CD4-positive, alpha-beta memory T cell (primary cell): ENCODE results near the gene NCF4. TPM values are rescaled to one million over a fixed set of nuclear protein-coding genes. Genes with fewer than 3 reads are reported as not detected.

Experiments
- CTCF ChIA-PET: fragments of 350-600 bp; sonication (Branson Sonifier 250); formaldehyde crosslinking; loops from one replicate; lab custom pipeline; 2021; ENCODE audit warnings: inconsistent platforms; ENCODE audit not compliant: partially characterized antibody; lab: Charles Lee
- POLR2A ChIA-PET: fragments of 350-600 bp; sonication (Branson Sonifier 250); formaldehyde crosslinking; loops from one replicate; lab custom pipeline; 2021; ENCODE audit not compliant: partially characterized antibody; lab: Charles Lee
- DNase-seq, 5 donors: peaks; one replicate each; pipeline versions ENCODE4 v3.0.0 to v3.0.0-alpha.2; 2020 to 2022; ENCODE audit warnings: mixed read lengths in 1 of 5
- H3K27ac ChIP-seq: one replicate; pipeline ENCODE4 v1.7.0; 2013; ENCODE audit warnings: low read depth, low read length
- H3K27me3 ChIP-seq: 2 replicates; pipeline ENCODE4 v1.7.0; 2013; ENCODE audit warnings: mild to moderate bottlenecking, low read length, moderate library complexity; ENCODE audit not compliant: insufficient read depth
- H3K36me3 ChIP-seq: 2 replicates; pipeline ENCODE4 v1.7.0; 2013; ENCODE audit warnings: mild to moderate bottlenecking, low read length, moderate library complexity; ENCODE audit not compliant: insufficient read depth
- H3K4me1 ChIP-seq: 2 replicates; pipeline ENCODE4 v1.7.0; 2013; ENCODE audit warnings: mild to moderate bottlenecking, low read length, moderate library complexity; ENCODE audit not compliant: insufficient read depth
- H3K4me3 ChIP-seq, 2 donors: one replicate each; pipeline ENCODE4 v1.7.0; 2013; ENCODE audit warnings: low read length in 2 of 2, mild to moderate bottlenecking in 1 of 2
- H3K9me3 ChIP-seq, 2 donors: one replicate each; pipeline ENCODE4 v1.7.0; 2013; ENCODE audit warnings: low read length in 2 of 2, control low read depth in 1 of 2; ENCODE audit not compliant: control insufficient read depth in 1 of 2
- H3K27ac Mint-ChIP-seq, 7 donors: one replicate each; pipeline ENCODE4 v1.8.0; 2020 to 2021; ENCODE audit warnings: mixed read lengths in 7 of 7, mild to moderate bottlenecking in 6 of 7, inconsistent platforms in 3 of 7, moderate library complexity in 3 of 7
- H3K27me3 Mint-ChIP-seq, 2 donors: one replicate each; pipeline ENCODE4 v1.8.0; 2020 to 2021; ENCODE audit warnings: mixed read lengths in 2 of 2
- H3K36me3 Mint-ChIP-seq, 2 donors: one replicate each; pipeline ENCODE4 v1.8.0; 2020 to 2021; ENCODE audit warnings: mixed read lengths in 2 of 2, inconsistent platforms in 1 of 2, mild to moderate bottlenecking in 1 of 2
- H3K4me1 Mint-ChIP-seq, 4 donors: one replicate each; pipeline ENCODE4 v1.8.0; 2020 to 2021; ENCODE audit warnings: mixed read lengths in 4 of 4, mild to moderate bottlenecking in 1 of 4
- H3K4me3 Mint-ChIP-seq, 8 donors: one replicate each; pipeline ENCODE4 v1.8.0; 2020 to 2021; ENCODE audit warnings: mixed read lengths in 8 of 8, mild to moderate bottlenecking in 7 of 8, moderate library complexity in 6 of 8, inconsistent platforms in 3 of 8
- H3K9me3 Mint-ChIP-seq, 8 donors: one replicate each; pipeline ENCODE4 v1.8.0; 2020 to 2021; ENCODE audit warnings: mixed read lengths in 8 of 8, mild to moderate bottlenecking in 5 of 8, inconsistent platforms in 3 of 8, moderate library complexity in 1 of 8
- intact Hi-C: fragments of 100-400 bp; cut with micrococcal nuclease; formaldehyde crosslinking; loops from one replicate; pipeline ENCODE4 v1.15.1; 2023
- polyA plus RNA-seq, 2 donors: library from polyadenylated mRNA; unstranded; fragments of 300-500 nt; fragmentation: Illumina TruSeq; gene quantifications; one replicate each; pipeline ENCODE4 v1.2.3, GENCODE V29; 2021
- total RNA-seq, 2 experiments: library from RNA; stranded (reverse); gene quantifications; one replicate each; pipeline ENCODE4 v1.2.3, GENCODE V29; 2021

NCF4 gene
- total and polyA plus RNA-seq, 4 experiments from 2014 or later: 16.6 to 28.0 (median 22.1) TPM

DNA sequence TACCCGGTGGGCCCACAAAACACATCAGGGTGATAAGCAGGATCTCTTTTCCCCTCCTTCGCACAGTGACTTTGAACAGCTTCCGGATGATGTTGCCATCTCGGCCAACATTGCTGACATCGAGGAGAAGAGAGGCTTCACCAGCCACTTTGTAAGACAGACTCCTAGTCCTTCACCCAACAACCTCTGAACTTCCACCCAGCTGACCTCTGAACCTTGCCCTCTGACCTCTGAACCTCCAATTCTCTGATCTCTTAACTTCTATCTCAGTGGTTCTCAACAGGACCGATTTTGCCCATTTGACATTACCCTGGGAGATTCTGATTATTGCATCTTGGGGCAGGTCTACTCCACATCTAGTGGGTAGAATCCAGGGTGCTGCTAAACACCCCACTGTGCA is 3.2 kb downstream of the NCF4 start:
- ChIA-PET CTCF (interaction anchor here (1.1 to 3.6 kb wide), 2 partner anchors 7 to 10 kb away, joined by 5 to 22 read pairs; no protein-coding TSS in a partner anchor), POLR2A (no interaction called here)
- Mint-ChIP-seq H3K27ac (no peak overlapping the region), H3K4me3 (peak overlapping the region in 1 of 8 donors; percentile 47), H3K27me3 (no peaks in the 10 kb centered on the region), H3K36me3 (peaks cover 21 to 30% of the 10 kb centered on the region in 2 donors), H3K9me3 (no peaks in the 10 kb centered on the region), H3K4me1 (peaks cover 10 to 29% (median 19%) of the 10 kb centered on the region in 4 donors)
- Histone ChIP-seq H3K9me3 (no peaks in the 10 kb centered on the region), H3K4me1 (peaks cover 28% of the 10 kb centered on the region), H3K27ac (no peak overlapping the region), H3K36me3 (peaks cover 7% of the 10 kb centered on the region), H3K27me3 (no peaks in the 10 kb centered on the region), H3K4me3 (no peak overlapping the region)
- intact Hi-C loops: no loop called here
- DNase-seq: no peak

DNA sequence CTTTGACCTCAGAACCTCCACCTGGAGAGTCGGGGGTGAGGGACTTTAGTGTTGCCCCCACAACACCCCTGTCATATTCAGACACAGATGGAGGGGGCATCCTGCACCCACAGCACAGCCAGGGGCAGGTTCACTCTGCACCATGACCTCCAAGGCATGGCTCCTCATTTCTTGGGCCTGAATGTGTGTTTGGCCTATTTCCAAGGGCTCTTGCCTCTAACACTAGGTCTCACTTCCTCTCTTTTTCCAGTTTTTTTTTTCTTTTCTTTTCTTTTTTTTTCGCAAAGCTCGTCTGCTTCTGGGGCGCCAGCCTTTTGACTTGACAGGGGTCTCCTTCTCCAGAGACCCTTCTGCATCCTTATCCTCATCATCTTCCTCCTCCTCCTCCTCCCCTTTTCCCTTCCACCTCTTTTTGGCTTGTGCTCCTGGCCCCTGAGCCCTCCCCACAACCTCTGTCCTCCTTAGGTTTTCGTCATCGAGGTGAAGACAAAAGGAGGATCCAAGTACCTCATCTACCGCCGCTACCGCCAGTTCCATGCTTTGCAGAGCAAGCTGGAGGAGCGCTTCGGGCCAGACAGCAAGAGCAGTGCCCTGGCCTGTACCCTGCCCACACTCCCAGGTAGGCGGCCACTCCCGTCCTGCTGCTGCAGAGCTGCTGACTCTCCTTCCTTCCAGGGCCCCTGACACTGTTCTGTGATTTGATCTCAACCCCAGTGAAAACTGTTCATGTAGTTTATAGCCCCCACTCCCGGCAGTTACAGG is 3.8 kb downstream of the NCF4 start:
- intact Hi-C loops: no loop called here
- Mint-ChIP-seq H3K36me3 (peaks cover 21 to 30% of the 10 kb centered on the region in 2 donors), H3K4me3 (no peak overlapping the region)

DNA sequence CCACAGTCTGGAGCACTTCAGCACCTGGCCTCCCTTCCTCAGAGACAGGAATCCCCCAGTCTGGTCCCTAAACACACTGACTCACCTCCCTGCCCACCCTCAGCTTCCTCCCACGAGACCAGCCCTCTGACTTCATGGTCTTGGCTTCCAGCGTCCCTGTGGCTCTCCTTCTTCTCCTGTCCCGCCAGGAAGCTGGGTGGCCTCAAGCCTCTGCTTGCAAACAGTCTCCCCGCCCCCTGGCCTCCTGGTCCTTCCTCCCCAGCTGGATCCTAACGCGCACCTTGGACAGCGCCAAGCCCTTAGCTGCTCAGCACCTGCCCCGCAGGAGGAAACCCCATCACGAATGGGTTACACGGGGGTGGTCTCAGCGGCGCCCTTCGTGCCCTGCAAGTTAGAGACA is 4.5 kb downstream of the NCF4 start:
- CTCF ChIA-PET: interaction anchor here (0.6 to 3.6 kb wide), 3 partner anchors 8 to 115 kb away, joined by 3 to 22 read pairs (median 5); no protein-coding TSS in a partner anchor
- Histone ChIP-seq H3K36me3 (peaks cover 7% of the 10 kb centered on the region), H3K4me1 (peaks cover 28% of the 10 kb centered on the region), H3K4me3 (no peak overlapping the region), H3K27me3 (no peaks in the 10 kb centered on the region), H3K9me3 (no peaks in the 10 kb centered on the region), H3K27ac (no peak overlapping the region)
- H3K4me1 Mint-ChIP-seq: peaks cover 9 to 22% (median 14%) of the 10 kb centered on the region in 4 donors
- H3K9me3 Mint-ChIP-seq: no peaks in the 10 kb centered on the region
- no peak overlapping the region for H3K4me3 Mint-ChIP-seq
- POLR2A ChIA-PET: no interaction called here
- DNase-seq: no peak
- intact Hi-C loops: no loop called here
- no peaks in the 10 kb centered on the region for H3K27me3 Mint-ChIP-seq
- H3K27ac Mint-ChIP-seq: no peak overlapping the region
- H3K36me3 Mint-ChIP-seq: peaks cover 21 to 32% of the 10 kb centered on the region in 2 donors

More for the DNA sequence above, 3.8 kb downstream of the NCF4 start:
- no peak for DNase-seq
- CTCF ChIA-PET: interaction anchor here (3.6 kb wide), 1 partner anchor 7 kb away, joined by 22 read pairs; no protein-coding TSS in a partner anchor
- Mint-ChIP-seq H3K27ac (no peak overlapping the region), H3K4me1 (peaks cover 10 to 29% (median 19%) of the 10 kb centered on the region in 4 donors), H3K27me3 (no peaks in the 10 kb centered on the region), H3K9me3 (no peaks in the 10 kb centered on the region)
- Histone ChIP-seq H3K27ac (no peak overlapping the region), H3K4me1 (peaks cover 28% of the 10 kb centered on the region), H3K4me3 (no peak overlapping the region), H3K9me3 (no peaks in the 10 kb centered on the region), H3K36me3 (peaks cover 7% of the 10 kb centered on the region), H3K27me3 (no peaks in the 10 kb centered on the region)
- POLR2A ChIA-PET: no interaction called here

DNA sequence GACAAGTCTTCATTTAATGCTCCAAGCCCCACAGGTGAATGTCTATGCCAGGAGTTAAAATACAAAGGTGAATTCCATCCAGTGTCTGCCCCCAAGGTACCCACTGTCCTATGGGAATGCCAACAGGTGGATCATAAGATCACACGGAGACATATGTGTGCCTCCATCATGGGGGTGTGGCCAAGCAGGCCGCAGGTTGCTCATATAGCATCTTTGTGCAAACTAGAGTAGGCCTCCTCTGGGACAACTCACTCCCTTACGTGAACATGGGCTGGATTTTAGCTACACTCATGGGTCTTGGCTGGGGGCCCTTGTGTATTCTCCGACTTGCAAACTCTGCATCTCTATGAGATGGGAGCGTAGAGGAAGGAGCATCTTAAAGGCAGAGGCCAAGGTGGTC is 6.9 kb downstream of the NCF4 start:
- H3K36me3 ChIP-seq: peaks cover 7% of the 10 kb centered on the region
- no peak overlapping the region for H3K4me3 ChIP-seq
- peaks cover 5% of the 10 kb centered on the region for H3K4me1 ChIP-seq
- H3K27me3 ChIP-seq: no peaks in the 10 kb centered on the region
- Mint-ChIP-seq H3K27ac (no peak overlapping the region), H3K27me3 (no peaks in the 10 kb centered on the region), H3K9me3 (no peaks in the 10 kb centered on the region), H3K36me3 (peaks cover 24 to 31% of the 10 kb centered on the region in 2 donors), H3K4me1 (peaks cover 0 to 4% (median 0%) of the 10 kb centered on the region in 4 donors), H3K4me3 (no peak overlapping the region)
- ChIA-PET CTCF (interaction anchor here (1.6 to 3.6 kb wide), 2 partner anchors 10 to 11 kb away, joined by 6 to 22 read pairs; no protein-coding TSS in a partner anchor), POLR2A (no interaction called here)
- H3K9me3 ChIP-seq: no peaks in the 10 kb centered on the region
- H3K27ac ChIP-seq: no peak overlapping the region
- DNase-seq: no peak
- intact Hi-C loops: no loop called here

DNA sequence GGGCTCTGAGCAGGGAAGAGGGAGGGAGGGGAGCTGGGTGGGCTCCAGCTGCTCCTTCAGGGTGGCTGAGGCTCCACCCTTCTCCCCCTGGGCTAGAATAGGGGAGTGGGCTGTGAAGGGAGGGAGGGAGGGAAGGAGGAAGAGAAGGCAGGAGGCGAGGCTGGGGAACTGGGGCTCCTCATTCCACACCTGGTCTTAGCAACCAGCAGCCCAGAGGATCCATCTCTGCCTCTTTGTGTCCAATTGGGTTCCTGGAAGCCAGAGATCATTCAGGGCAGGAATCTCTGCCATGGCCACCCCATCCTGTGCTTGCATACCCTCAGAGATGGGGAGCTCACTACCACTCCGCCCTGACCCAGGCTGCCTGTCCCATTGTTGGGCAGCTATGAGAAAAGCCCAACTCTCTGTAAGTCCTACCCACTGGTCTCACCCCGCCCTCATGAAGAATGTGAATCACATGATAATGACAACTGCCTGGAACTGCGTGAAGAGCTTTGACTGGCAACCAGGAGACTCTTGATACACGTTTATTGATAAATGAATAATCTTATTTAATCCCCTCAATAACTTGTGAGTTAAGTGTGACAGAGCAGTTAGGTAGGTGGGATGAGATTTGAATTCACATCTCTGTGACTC is 7.9 kb downstream of the NCF4 start:
- H3K4me3 Mint-ChIP-seq: no peak overlapping the region
- no peaks in the 10 kb centered on the region for H3K9me3 ChIP-seq
- no peaks in the 10 kb centered on the region for H3K27me3 ChIP-seq
- H3K27me3 Mint-ChIP-seq: no peaks in the 10 kb centered on the region
- no peaks in the 10 kb centered on the region for H3K9me3 Mint-ChIP-seq
- ChIA-PET POLR2A (interaction anchor here (1.2 kb wide), 1 partner anchor 15 kb away, joined by 3 read pairs; no protein-coding TSS in a partner anchor), CTCF (interaction anchor here (1.2 to 1.6 kb wide), 3 partner anchors 9 to 20 kb away, joined by 3 to 6 read pairs (median 6); partner anchors contain the start of gene NCF4)
- peaks cover 4 to 10% (median 8%) of the 10 kb centered on the region in 4 donors for H3K4me1 Mint-ChIP-seq
- H3K4me1 ChIP-seq: peaks cover 10% of the 10 kb centered on the region
- no peak overlapping the region for H3K27ac ChIP-seq
- H3K4me3 ChIP-seq: no peak overlapping the region
- no peak overlapping the region for H3K27ac Mint-ChIP-seq
- H3K36me3 Mint-ChIP-seq: peaks cover 29 to 33% of the 10 kb centered on the region in 2 donors
- intact Hi-C loops: no loop called here
- H3K36me3 ChIP-seq: peaks cover 7% of the 10 kb centered on the region
- DNase-seq: no peak

DNA sequence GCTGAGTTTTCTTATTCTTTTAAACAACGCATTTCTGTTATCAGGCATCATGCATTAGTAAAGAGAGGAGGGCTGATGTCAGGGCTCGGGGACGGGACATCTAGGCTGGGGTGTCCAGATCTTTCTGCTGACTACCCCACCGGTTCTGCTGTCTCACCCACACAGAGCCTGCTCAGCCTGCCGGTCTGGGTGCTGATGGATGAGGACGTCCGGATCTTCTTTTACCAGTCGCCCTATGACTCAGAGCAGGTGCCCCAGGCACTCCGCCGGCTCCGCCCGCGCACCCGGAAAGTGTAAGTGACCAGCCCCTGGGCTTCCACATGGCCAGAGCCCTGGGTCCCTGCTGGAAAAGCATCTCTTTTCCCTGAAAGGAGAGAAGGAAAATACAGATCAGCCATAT is 9.4 kb downstream of the NCF4 start:
- no peaks in the 10 kb centered on the region for H3K9me3 Mint-ChIP-seq
- Histone ChIP-seq H3K27ac (no peak overlapping the region), H3K9me3 (no peaks in the 10 kb centered on the region), H3K4me3 (no peak overlapping the region), H3K27me3 (no peaks in the 10 kb centered on the region), H3K4me1 (peaks cover 19% of the 10 kb centered on the region), H3K36me3 (peaks cover 7% of the 10 kb centered on the region)
- peak overlapping the region in 1 of 7 donors; percentile 68 for H3K27ac Mint-ChIP-seq
- intact Hi-C loops: no loop called here
- peaks cover 10 to 15% (median 14%) of the 10 kb centered on the region in 4 donors for H3K4me1 Mint-ChIP-seq
- ChIA-PET CTCF (interaction anchor here (0.7 to 2.4 kb wide), 4 partner anchors 10 to 108 kb away, joined by 3 to 13 read pairs (median 7); partner anchors contain the start of gene NCF4), POLR2A (interaction anchor here (1.2 to 2.2 kb wide), 2 partner anchors 9 kb away, joined by 6 to 8 read pairs; partner anchors contain the start of gene NCF4)
- DNase-seq: no peak
- no peaks in the 10 kb centered on the region for H3K27me3 Mint-ChIP-seq
- H3K36me3 Mint-ChIP-seq: peaks cover 24 to 30% of the 10 kb centered on the region in 2 donors
- H3K4me3 Mint-ChIP-seq: no peak overlapping the region
